CD8-positive, alpha-beta memory T cell (primary cell): Measurements from ENCODE around the gene ZNF609. TPM values are rescaled to one million over a fixed set of nuclear protein-coding genes. Genes with fewer than 3 reads are reported as not detected.
A peak's percentile ranks its signal among the peaks of the same experiment; 100 is the strongest.

ENCODE experiments used
- CTCF ChIA-PET: fragments of 350-600 bp; sonication (Branson Sonifier 250); formaldehyde crosslinking; loops from one replicate; lab custom pipeline; 2021; ENCODE audit warnings: antibody characterized with exemption; lab: Charles Lee
- POLR2A ChIA-PET: fragments of 350-600 bp; sonication (Branson Sonifier 250); formaldehyde crosslinking; loops from one replicate; lab custom pipeline; 2021; ENCODE audit warnings: antibody characterized with exemption; lab: Charles Lee
- DNase-seq, 5 donors: peaks; one replicate each; pipeline versions ENCODE4 v3.0.0 to v3.0.0-alpha.2; 2020 to 2022; ENCODE audit warnings: mixed read lengths in 1 of 5
- H3K27ac ChIP-seq: one replicate; pipeline ENCODE4 v1.7.0; 2013; ENCODE audit warnings: low read depth, mild to moderate bottlenecking, low read length, moderate library complexity
- H3K27me3 ChIP-seq: 2 replicates; pipeline ENCODE4 v1.7.0; 2013; ENCODE audit warnings: low read length, mild to moderate bottlenecking; ENCODE audit not compliant: insufficient read depth, poor library complexity, severe bottlenecking
- H3K36me3 ChIP-seq: 2 replicates; pipeline ENCODE4 v1.7.0; 2013; ENCODE audit warnings: mild to moderate bottlenecking, low read length, moderate library complexity; ENCODE audit not compliant: insufficient read depth
- H3K4me1 ChIP-seq: 2 replicates; pipeline ENCODE4 v1.7.0; 2013; ENCODE audit warnings: mild to moderate bottlenecking, low read length, moderate library complexity; ENCODE audit not compliant: insufficient read depth
- H3K4me3 ChIP-seq: 2 replicates; pipeline ENCODE4 v1.7.0; 2013; ENCODE audit warnings: mild to moderate bottlenecking, low read length
- H3K9me3 ChIP-seq: 2 replicates; pipeline ENCODE4 v1.7.0; 2013; ENCODE audit warnings: mild to moderate bottlenecking, low read length
- H3K27ac Mint-ChIP-seq, 8 donors: one replicate each; pipeline ENCODE4 v1.8.0; 2020 to 2021; ENCODE audit warnings: mixed read lengths in 8 of 8, mild to moderate bottlenecking in 6 of 8, inconsistent platforms in 3 of 8, moderate library complexity in 3 of 8
- H3K27me3 Mint-ChIP-seq, 2 donors: one replicate each; pipeline ENCODE4 v1.8.0; 2020 to 2021; ENCODE audit warnings: mixed read lengths in 2 of 2, mild to moderate bottlenecking in 1 of 2, moderate library complexity in 1 of 2
- H3K36me3 Mint-ChIP-seq, 3 donors: one replicate each; pipeline ENCODE4 v1.8.0; 2020 to 2021; ENCODE audit warnings: mixed read lengths in 3 of 3, inconsistent platforms in 1 of 3, mild to moderate bottlenecking in 1 of 3
- H3K4me1 Mint-ChIP-seq, 3 donors: one replicate each; pipeline ENCODE4 v1.8.0; 2020 to 2021; ENCODE audit warnings: mixed read lengths in 3 of 3, inconsistent platforms in 1 of 3, mild to moderate bottlenecking in 1 of 3
- H3K4me3 Mint-ChIP-seq, 7 donors: one replicate each; pipeline ENCODE4 v1.8.0; 2020 to 2021; ENCODE audit warnings: mixed read lengths in 7 of 7, mild to moderate bottlenecking in 6 of 7, moderate library complexity in 4 of 7, inconsistent platforms in 2 of 7
- H3K9me3 Mint-ChIP-seq, 5 donors: one replicate each; pipeline ENCODE4 v1.8.0; 2020 to 2022; ENCODE audit warnings: mixed read lengths in 5 of 5, mild to moderate bottlenecking in 3 of 5, moderate library complexity in 2 of 5, inconsistent platforms in 1 of 5
- polyA plus RNA-seq: library from polyadenylated mRNA; unstranded; fragments of 300-500 nt; fragmentation: Illumina TruSeq; gene quantifications from one replicate; pipeline ENCODE4 v1.2.3, GENCODE V29; 2021
- total RNA-seq, 2 experiments: library from RNA; stranded (reverse); gene quantifications; one replicate each; pipeline ENCODE4 v1.2.3, GENCODE V29; 2021

The ZNF609 gene
- total and polyA plus RNA-seq, 3 experiments from 2014 or later: 10.7 to 38.9 (median 38.0) TPM

DNA sequence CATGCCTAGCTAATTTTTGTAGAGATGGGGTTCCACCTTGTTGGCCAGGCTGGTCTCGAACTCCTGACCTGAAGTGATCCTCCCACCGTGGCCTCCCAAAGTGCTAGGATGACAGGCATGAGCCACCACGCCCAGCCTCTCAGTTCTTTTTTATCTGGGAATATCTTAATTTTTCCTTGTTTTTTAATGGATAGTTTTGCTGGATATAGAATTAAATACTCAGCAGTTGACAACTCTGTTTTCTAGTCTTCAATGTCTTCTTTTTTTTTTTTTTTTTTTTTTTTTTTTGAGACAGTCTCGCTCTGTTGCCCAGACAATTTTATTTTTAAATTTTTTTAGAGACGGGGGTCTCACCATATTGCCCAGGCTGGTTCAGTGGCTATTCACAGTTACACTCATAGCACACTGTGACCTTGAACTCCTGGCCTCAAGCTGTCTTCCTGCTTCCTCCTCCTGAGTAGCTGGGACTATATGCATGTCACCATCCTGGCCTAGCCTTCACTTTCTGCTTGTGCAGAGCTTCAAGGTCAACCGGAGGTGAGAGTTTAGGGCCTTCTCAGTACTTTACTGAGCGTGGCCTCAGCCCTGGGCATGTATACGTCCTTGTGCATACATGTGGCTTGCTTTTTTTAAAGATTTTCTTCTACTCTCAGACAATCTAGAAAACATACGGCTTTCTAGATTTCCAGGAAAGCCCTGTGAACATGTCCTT is 120.5 kb downstream of the ZNF609 start:
- DNase-seq: no peak
- no peak overlapping the region for H3K27ac ChIP-seq
- Mint-ChIP-seq H3K4me3 (no peak overlapping the region), H3K36me3 (peaks cover 6 to 9% (median 8%) of the 10 kb centered on the region in 3 donors), H3K4me1 (peaks cover 18 to 41% (median 25%) of the 10 kb centered on the region in 3 donors), H3K27me3 (no peaks in the 10 kb centered on the region), H3K27ac (no peak overlapping the region), H3K9me3 (peaks cover 0 to 11% (median 4%) of the 10 kb centered on the region in 5 donors)
- no peaks in the 10 kb centered on the region for H3K36me3 ChIP-seq
- CTCF ChIA-PET: interaction anchor here (1.2 kb wide), 1 partner anchor 21 kb away, joined by 3 read pairs; no protein-coding TSS in a partner anchor
- H3K9me3 ChIP-seq: no peaks in the 10 kb centered on the region
- H3K4me1 ChIP-seq: peaks cover 20% of the 10 kb centered on the region
- no peak overlapping the region for H3K4me3 ChIP-seq
- POLR2A ChIA-PET: interaction anchor here (0.6 kb wide), 1 partner anchor 54 kb away, joined by 5 read pairs; no protein-coding TSS in a partner anchor
- no peaks in the 10 kb centered on the region for H3K27me3 ChIP-seq

- no peak for DNase-seq
- Mint-ChIP-seq H3K27me3 (no peaks in the 10 kb centered on the region), H3K4me3 (no peak overlapping the region), H3K4me1 (peaks cover 20 to 44% (median 28%) of the 10 kb centered on the region in 3 donors), H3K36me3 (peaks cover 6 to 9% (median 8%) of the 10 kb centered on the region in 3 donors), H3K9me3 (peaks cover 0 to 11% (median 4%) of the 10 kb centered on the region in 5 donors), H3K27ac (no peak overlapping the region)
- H3K27me3 ChIP-seq: no peaks in the 10 kb centered on the region
- H3K36me3 ChIP-seq: no peaks in the 10 kb centered on the region
- CTCF ChIA-PET: interaction anchor here (1.2 kb wide), 1 partner anchor 20 kb away, joined by 3 read pairs; no protein-coding TSS in a partner anchor
- no peak overlapping the region for H3K4me3 ChIP-seq
- POLR2A ChIA-PET: interaction anchor here (0.6 kb wide), 1 partner anchor 54 kb away, joined by 5 read pairs; no protein-coding TSS in a partner anchor
- H3K27ac ChIP-seq: no peak overlapping the region
- no peaks in the 10 kb centered on the region for H3K9me3 ChIP-seq
- H3K4me1 ChIP-seq: peaks cover 22% of the 10 kb centered on the region
Observed at GRCh38 chr15:64581408-64581761, 121.0 kb downstream of the ZNF609 start.

DNA sequence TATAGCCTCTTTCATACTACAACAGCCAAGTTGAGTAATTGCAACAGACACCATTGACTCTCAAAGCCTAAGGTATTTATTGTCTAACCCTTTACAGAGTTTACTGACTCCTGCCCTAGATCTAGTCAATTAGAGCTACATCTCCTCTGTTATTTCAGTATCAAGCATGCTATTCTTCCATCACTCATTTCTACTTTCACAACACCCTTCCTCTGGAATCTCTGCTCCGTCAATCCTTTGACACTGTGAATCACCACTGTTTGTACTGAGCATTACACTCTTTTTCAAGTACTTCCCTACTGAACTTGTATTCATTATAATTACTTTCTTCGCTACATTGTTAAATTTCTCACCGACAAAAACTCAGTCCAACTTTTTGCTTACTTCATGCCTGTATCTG is 121.8 kb downstream of the ZNF609 start:
- ChIA-PET CTCF (interaction anchor here (1.2 kb wide), 1 partner anchor 20 kb away, joined by 3 read pairs; no protein-coding TSS in a partner anchor), POLR2A (no interaction called here)
- no peaks in the 10 kb centered on the region for H3K27me3 Mint-ChIP-seq

GRCh38 chr15:64583519-64583918 is 123.1 kb downstream of the ZNF609 start:
- H3K27ac Mint-ChIP-seq: peak overlapping the region in 7 of 8 donors; percentile 53 to 91 (median 79)
- H3K36me3 Mint-ChIP-seq: peaks cover 6 to 9% (median 8%) of the 10 kb centered on the region in 3 donors
- Histone ChIP-seq H3K27ac (no peak overlapping the region), H3K9me3 (no peaks in the 10 kb centered on the region), H3K36me3 (no peaks in the 10 kb centered on the region), H3K4me1 (peaks cover 39% of the 10 kb centered on the region), H3K4me3 (peak overlapping the region; percentile 34), H3K27me3 (no peaks in the 10 kb centered on the region)
- H3K4me1 Mint-ChIP-seq: peaks cover 33 to 59% (median 42%) of the 10 kb centered on the region in 3 donors
- no peaks in the 10 kb centered on the region for H3K27me3 Mint-ChIP-seq
- POLR2A ChIA-PET: no interaction called here
- CTCF ChIA-PET: no interaction called here
- peaks cover 0 to 11% (median 4%) of the 10 kb centered on the region in 5 donors for H3K9me3 Mint-ChIP-seq
- no peak for DNase-seq
- peak overlapping the region in 6 of 7 donors; percentile 3 to 52 (median 36) for H3K4me3 Mint-ChIP-seq

More for the DNA sequence above, 121.8 kb downstream of the ZNF609 start:
- Histone ChIP-seq H3K4me1 (peaks cover 31% of the 10 kb centered on the region), H3K4me3 (no peak overlapping the region), H3K27ac (no peak overlapping the region), H3K9me3 (no peaks in the 10 kb centered on the region), H3K27me3 (no peaks in the 10 kb centered on the region), H3K36me3 (no peaks in the 10 kb centered on the region)
- peaks cover 0 to 11% (median 4%) of the 10 kb centered on the region in 5 donors for H3K9me3 Mint-ChIP-seq
- no peak for DNase-seq
- H3K27ac Mint-ChIP-seq: peak overlapping the region in 1 of 8 donors; percentile 59
- peaks cover 27 to 52% (median 36%) of the 10 kb centered on the region in 3 donors for H3K4me1 Mint-ChIP-seq
- peaks cover 6 to 9% (median 8%) of the 10 kb centered on the region in 3 donors for H3K36me3 Mint-ChIP-seq
- no peak overlapping the region for H3K4me3 Mint-ChIP-seq

DNA sequence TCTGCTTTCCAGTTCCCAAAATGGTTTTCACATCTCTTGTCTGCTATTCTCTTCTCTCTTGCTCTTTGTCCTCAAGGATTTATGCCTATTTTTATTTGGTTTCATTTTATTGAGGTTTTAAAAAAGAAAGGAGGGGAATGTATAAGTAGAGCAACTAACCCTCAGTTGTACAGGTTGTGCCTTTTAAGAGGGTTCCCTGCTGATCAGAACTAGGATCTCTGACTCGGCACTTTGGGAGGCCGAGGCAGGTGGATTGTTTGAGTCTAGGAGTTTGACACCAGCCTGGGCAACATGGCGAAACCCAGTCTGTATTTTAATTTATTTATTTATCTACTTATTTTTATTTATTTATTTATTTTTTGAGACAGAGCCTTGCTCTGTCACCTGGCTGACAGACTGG is 123.6 kb downstream of the ZNF609 start:
- no peaks in the 10 kb centered on the region for H3K9me3 ChIP-seq
- H3K36me3 ChIP-seq: no peaks in the 10 kb centered on the region
- H3K27me3 ChIP-seq: no peaks in the 10 kb centered on the region
- Mint-ChIP-seq H3K4me1 (peaks cover 37 to 59% (median 46%) of the 10 kb centered on the region in 3 donors), H3K4me3 (peak overlapping the region in 4 of 7 donors; percentile 12 to 52 (median 42)), H3K36me3 (peaks cover 6 to 9% (median 8%) of the 10 kb centered on the region in 3 donors), H3K27ac (peak overlapping the region in 5 of 8 donors; percentile 53 to 91 (median 79)), H3K9me3 (peaks cover 0 to 11% (median 4%) of the 10 kb centered on the region in 5 donors), H3K27me3 (no peaks in the 10 kb centered on the region)
- peaks cover 44% of the 10 kb centered on the region for H3K4me1 ChIP-seq
- no peak overlapping the region for H3K27ac ChIP-seq
- ChIA-PET POLR2A (no interaction called here), CTCF (no interaction called here)
- no peak for DNase-seq
- peak overlapping the region; percentile 34 for H3K4me3 ChIP-seq

DNA sequence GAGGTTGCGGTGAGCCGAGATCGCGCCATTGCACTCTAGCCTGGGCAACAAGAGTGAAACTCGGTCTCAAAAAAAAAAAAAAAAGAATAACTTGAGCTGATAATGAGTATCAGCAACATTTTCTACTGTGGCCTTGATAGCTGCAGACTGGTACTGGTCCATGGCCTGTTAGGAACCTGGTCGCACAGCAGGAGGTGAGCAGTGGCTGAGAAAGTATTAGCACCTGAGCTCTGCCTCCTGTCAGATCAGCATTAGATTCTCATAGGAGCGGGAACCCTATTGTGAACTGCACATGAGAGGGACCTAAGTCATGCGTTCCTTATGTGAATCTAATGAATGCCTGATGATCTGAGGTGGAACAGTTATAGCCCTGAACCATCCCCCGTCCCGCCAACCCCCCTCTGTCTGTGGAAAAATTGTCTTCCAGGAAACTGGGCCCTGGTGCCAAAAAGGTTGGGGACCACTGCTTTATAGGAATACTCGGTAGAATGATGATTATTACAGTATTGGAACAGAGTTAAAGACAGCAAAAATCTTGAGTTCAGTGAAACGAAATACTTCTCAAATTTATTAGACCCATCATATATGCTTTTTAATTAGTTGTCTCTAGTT is 126.0 kb downstream of the ZNF609 start:
- Histone ChIP-seq H3K36me3 (no peaks in the 10 kb centered on the region), H3K9me3 (no peaks in the 10 kb centered on the region), H3K4me3 (no peak overlapping the region), H3K27me3 (no peaks in the 10 kb centered on the region), H3K4me1 (peaks cover 58% of the 10 kb centered on the region), H3K27ac (no peak overlapping the region)
- DNase-seq: no peak
- Mint-ChIP-seq H3K27me3 (no peaks in the 10 kb centered on the region), H3K36me3 (peaks cover 0 to 6% (median 2%) of the 10 kb centered on the region in 3 donors), H3K27ac (peak overlapping the region in 3 of 8 donors; percentile 52 to 77 (median 76)), H3K4me3 (no peak overlapping the region), H3K9me3 (no peaks in the 10 kb centered on the region), H3K4me1 (peaks cover 50 to 67% (median 61%) of the 10 kb centered on the region in 3 donors)
- ChIA-PET CTCF (interaction anchor here (0.9 kb wide), 1 partner anchor 21 kb away, joined by 3 read pairs; no protein-coding TSS in a partner anchor), POLR2A (no interaction called here)

- Mint-ChIP-seq H3K36me3 (peaks cover 0 to 2% (median under 1%) of the 10 kb centered on the region in 3 donors), H3K9me3 (no peaks in the 10 kb centered on the region), H3K27me3 (no peaks in the 10 kb centered on the region), H3K4me1 (peaks cover 48 to 61% (median 57%) of the 10 kb centered on the region in 3 donors), H3K4me3 (no peak overlapping the region), H3K27ac (peak overlapping the region in 2 of 8 donors; percentile 21 to 24)
- no peak overlapping the region for H3K4me3 ChIP-seq
- no peaks in the 10 kb centered on the region for H3K27me3 ChIP-seq
- H3K27ac ChIP-seq: no peak overlapping the region
- H3K9me3 ChIP-seq: no peaks in the 10 kb centered on the region
- DNase-seq: no peak
- POLR2A ChIA-PET: interaction anchor here (0.7 kb wide), 1 partner anchor 10 kb away, joined by 3 read pairs; no protein-coding TSS in a partner anchor
- no peaks in the 10 kb centered on the region for H3K36me3 ChIP-seq
- CTCF ChIA-PET: interaction anchor here (0.9 kb wide), 1 partner anchor 22 kb away, joined by 3 read pairs; no protein-coding TSS in a partner anchor
- peaks cover 58% of the 10 kb centered on the region for H3K4me1 ChIP-seq
Observed at GRCh38 chr15:64586984-64587383, 126.6 kb downstream of the ZNF609 start.
